Central memory CD4-positive, alpha-beta T cell (primary cell): Measurements from ENCODE around the gene ZCCHC4.

Source experiments
- DNase-seq: peaks from one replicate; pipeline ENCODE4 v3.0.0; 2022
- total RNA-seq, 3 experiments: gene quantifications; one replicate each; lab custom pipeline; 2026; lab: John Stamatoyannopoulos, UW

The ZCCHC4 gene
- total RNA-seq = 15.8 to 24.9 (median 17.2) reads per million in 3 experiments

GRCh38 chr4:25312496-25313200, at the start of gene ZCCHC4:
ZCCHC4 (plus strand) TSS chr4:25312774; CDS start chr4:25312810, 36 bp downstream.
- peak; percentile 90 for DNase-seq

- no peak for DNase-seq
Measured at GRCh38 chr4:25271866-25272265, 40.7 kb upstream of the ZCCHC4 start.

GRCh38 chr4:25280210-25280609, 32.4 kb upstream of the ZCCHC4 start:
- DNase-seq = no peak

GRCh38 chr4:25283948-25284347, 28.6 kb upstream of the ZCCHC4 start:
- no peak for DNase-seq

- DNase-seq = no peak
Measured at GRCh38 chr4:25284466-25284865, 28.1 kb upstream of the ZCCHC4 start.

GRCh38 chr4:25290490-25291067, 22.0 kb upstream of the ZCCHC4 start:
- DNase-seq = no peak

- DNase-seq = no peak
Measured at GRCh38 chr4:25291158-25291733, 21.3 kb upstream of the ZCCHC4 start.

- no peak for DNase-seq
Measured at GRCh38 chr4:25297528-25298242, 14.9 kb upstream of the ZCCHC4 start.

GRCh38 chr4:25299476-25300203, 12.9 kb upstream of the ZCCHC4 start:
- DNase-seq = no peak

GRCh38 chr4:25301471-25301870, 11.1 kb upstream of the ZCCHC4 start:
- DNase-seq = no peak

GRCh38 chr4:25302626-25303025, 9.9 kb upstream of the ZCCHC4 start:
- DNase-seq = no peak

- DNase-seq = no peak
Measured at GRCh38 chr4:25303578-25303977, 9.0 kb upstream of the ZCCHC4 start.

GRCh38 chr4:25306518-25307057, 6.0 kb upstream of the ZCCHC4 start:
- no peak for DNase-seq

GRCh38 chr4:25307596-25307995, 5.0 kb upstream of the ZCCHC4 start:
- no peak for DNase-seq

GRCh38 chr4:25308306-25308705, 4.3 kb upstream of the ZCCHC4 start:
- DNase-seq = no peak

GRCh38 chr4:25308761-25309160, 3.8 kb upstream of the ZCCHC4 start:
- DNase-seq = no peak

GRCh38 chr4:25310066-25310802, 2.3 kb upstream of the ZCCHC4 start:
- DNase-seq = no peak

- no peak for DNase-seq
Measured at GRCh38 chr4:25310803-25311166, 1.8 kb upstream of the ZCCHC4 start.

GRCh38 chr4:25313201-25313895, 774 bp downstream of the ZCCHC4 start:
- DNase-seq = no peak

- no peak for DNase-seq
Measured at GRCh38 chr4:25320336-25320735, 7.8 kb downstream of the ZCCHC4 start.

- DNase-seq = no peak
Measured at GRCh38 chr4:25320773-25321172, 8.2 kb downstream of the ZCCHC4 start.
